Measurements from ENCODE around the gene CHD6.

Gene CHD6

GRCh38 chr20:41392871-41393704, 225.1 kb downstream of the CHD6 start:
- DNase-seq (ENCODE audit: low spot score), result no peak

- DNase-seq (ENCODE audit: low spot score), result no peak
Measured at GRCh38 chr20:41392295-41392694, 225.9 kb downstream of the CHD6 start.

DNA sequence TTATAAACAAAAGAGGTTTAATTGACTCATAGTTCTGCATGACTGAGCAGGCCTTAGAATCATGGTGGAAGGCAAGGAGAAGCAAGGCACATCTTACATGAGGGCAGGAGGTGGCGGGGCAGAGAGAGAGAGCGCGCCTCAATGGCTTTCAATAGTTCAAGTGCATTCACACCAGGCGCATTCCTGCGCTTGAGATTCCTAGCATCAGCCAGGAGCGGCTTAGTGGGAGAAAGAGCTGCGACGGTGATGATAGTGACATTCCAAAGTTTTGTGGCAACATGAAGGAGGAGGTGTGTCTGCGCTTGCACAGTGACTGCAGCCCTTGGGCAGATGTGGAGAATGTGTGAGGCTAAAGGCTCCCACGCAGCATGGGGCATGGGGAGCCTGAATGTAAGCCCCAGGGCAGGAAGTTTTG, 226.6 kb downstream of the CHD6 start:
- DNase-seq (ENCODE audit: low spot score), result no peak

DNA sequence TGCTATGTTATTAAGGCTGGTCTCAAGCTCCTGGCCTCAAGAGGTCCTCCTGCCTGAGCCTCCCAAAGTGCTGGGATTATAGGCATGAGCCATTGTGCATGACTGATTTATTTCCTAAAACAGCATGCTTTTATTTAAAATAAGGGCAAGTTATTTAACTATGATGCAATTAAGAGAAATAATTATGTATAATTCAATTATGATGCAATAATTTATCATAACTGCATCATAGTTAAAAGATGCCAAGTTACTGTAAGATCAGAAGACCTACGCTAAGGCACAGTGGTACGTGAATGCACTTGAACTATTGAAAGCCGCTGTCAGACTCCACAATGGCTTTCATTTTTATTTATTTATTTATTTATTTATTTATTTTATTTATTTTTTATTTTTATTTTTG, 227.3 kb downstream of the CHD6 start:
- DNase-seq (ENCODE audit: low spot score), result no peak

DNA sequence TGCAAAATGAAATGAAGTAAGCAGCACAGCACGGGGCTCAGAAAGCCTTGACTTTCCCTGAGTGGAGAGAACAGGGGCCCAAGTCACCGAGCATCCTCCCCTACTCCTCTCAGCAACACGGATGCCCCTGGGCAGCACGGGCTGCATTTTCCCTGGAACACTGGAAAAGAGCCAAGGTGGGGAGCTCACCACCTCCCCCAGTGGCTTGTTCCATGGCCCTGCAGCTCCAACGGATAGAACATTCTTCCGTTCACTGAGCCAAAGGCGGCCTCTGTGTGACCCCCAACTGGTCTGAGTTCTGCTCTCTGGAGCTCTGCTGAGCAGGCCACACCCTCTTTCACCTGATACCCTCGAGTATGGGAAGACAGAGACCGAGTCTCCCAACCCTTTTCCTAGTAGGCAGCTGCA, 230.7 kb downstream of the CHD6 start:
- DNase-seq (ENCODE audit: low spot score), result no peak

- DNase-seq (ENCODE audit: low spot score), result peak; percentile 62
Measured at GRCh38 chr20:41386502-41387427, 231.4 kb downstream of the CHD6 start.

- DNase-seq (ENCODE audit: low spot score), result no peak
Measured at GRCh38 chr20:41382791-41383305, 235.3 kb downstream of the CHD6 start.

DNA sequence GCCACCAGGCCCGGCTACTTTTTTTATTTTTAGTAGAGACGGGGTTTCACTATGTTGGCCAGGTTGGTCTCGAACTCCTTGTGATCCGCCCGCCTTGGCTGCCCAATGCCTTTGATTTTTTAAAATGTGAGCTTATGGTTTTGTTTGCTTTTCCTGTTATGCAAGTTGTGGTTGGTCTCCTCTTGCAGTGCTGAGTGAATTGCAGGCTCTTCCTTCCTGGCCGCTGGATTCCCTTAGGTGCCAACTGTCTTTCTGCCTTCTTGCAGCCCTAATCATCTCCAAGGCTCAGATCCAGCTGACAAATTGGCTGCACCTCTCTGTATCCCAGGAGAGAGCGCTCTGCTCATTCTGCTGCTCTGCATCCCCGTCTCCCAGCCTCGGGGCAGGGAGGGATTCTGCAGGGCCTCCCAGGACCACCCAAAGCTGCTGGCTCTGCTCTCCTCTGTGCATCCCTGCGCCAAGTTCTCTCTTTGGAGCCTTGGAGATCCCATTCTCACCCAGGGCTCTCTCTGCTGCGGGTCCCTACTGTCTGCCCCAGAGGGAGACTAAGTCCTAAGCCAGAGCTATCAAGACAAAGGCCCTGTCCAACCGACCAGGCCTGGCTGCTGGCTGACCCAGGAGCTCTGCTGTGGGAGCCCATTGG, 237.5 kb downstream of the CHD6 start:
- DNase-seq (ENCODE audit: low spot score), result no peak

DNA sequence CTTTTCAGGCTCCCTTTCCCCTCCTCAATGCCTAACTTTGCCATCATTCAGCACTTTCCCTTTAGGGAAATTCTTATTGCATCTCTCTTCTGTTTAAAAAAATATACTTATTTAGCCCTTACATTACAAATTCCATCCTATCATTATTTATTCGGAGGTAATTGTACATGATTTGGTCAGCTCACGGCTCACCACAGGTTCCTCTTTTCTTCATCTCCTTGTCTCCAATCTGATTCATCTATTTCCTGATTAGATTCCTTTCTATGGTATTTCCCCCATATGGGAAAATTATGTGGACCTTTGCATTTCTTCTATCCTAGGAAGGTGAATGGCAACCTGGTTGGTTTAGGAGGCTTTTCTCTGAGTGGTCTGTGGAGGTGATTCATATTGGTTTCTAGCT, 238.6 kb downstream of the CHD6 start:
- DNase-seq (ENCODE audit: low spot score), result no peak

- DNase-seq (ENCODE audit: low spot score), result no peak
Measured at GRCh38 chr20:41377275-41377674, 240.9 kb downstream of the CHD6 start.

DNA sequence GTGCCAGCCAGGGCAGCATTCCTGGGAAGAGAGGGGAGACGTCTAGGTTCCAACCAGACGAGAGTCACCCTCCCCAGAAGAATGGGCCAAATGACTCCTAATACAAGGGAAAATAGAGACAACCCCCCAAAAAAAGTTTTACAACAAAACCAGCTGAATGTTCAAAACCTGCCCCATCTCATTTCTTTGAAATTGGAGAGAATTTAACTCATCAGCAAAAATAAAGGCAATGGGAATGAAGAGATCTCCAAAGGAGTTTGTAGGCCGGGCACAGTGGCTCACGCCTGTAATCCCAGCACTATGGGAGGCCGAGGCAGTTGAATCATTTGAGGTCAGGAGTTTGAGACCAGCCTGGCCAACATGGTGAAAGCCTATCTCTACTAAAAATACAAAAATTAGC, 241.8 kb downstream of the CHD6 start:
- no peak for DNase-seq (ENCODE audit: low spot score)

- DNase-seq (ENCODE audit: low spot score), result no peak
Measured at GRCh38 chr20:41375846-41376245, 242.3 kb downstream of the CHD6 start.

- DNase-seq (ENCODE audit: low spot score), result no peak
Measured at GRCh38 chr20:41373931-41374920, 244.0 kb downstream of the CHD6 start.

- no peak for DNase-seq (ENCODE audit: low spot score)
Measured at GRCh38 chr20:41373251-41373783, 244.9 kb downstream of the CHD6 start.

GRCh38 chr20:41371371-41371770, 246.8 kb downstream of the CHD6 start:
- no peak for DNase-seq (ENCODE audit: low spot score)

GRCh38 chr20:41370176-41370575, 248.0 kb downstream of the CHD6 start:
- no peak for DNase-seq (ENCODE audit: low spot score)

DNA sequence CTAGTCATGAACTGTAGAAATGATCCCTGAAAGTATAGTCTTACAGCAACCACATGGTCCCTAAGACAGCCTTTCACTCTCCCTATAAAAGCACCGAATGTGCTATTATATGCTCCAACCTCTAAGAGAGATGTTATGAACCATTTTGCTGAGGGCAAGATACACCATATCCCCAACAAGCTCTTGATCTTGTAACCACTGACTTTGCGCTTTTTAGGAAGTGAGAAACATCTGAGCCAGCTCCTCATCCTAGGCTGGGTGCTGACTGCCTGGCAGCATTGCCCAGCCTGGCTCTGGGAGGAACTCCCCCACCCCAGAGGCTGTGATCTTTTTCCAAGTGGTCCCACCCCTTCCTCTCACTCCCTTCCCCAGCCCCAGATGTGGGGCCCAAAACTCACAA, 248.5 kb downstream of the CHD6 start:
- DNase-seq (ENCODE audit: low spot score), result no peak

DNA sequence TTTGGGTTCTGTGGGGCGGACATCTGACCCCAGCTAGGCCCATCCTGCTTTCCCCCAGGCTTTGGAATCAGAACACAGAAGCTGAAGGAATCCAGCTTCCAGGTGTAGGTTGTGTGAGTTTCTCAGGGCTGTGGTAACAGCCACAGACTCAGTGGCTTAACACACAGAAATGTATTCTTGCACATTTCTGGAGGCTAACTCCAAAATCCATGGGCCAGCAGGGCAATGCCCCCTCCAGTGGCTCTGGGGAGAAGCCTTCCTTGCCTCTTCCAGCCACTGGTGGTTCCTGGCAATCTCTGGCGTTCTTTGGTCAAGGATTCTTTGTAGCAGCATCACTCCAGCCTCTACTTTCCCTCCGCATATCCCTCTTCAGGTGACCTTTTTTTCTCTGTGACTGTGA, 250.2 kb downstream of the CHD6 start:
- DNase-seq (ENCODE audit: low spot score), result no peak

DNA sequence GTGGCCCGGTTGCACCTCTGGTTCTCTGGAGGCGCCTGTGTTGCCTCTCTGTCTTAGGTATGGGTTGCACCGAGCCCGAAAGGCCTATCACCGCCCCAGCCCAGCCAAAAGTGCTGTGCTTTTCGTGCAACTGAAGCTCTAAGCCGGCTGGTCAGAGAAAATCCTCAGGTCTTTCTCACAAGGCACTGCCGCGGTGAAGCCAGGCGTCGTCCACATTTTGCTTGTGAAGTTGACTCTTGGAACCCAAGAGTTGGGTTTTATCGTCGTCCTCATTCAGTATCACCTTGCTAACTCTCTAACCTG, 250.8 kb downstream of the CHD6 start:
- no peak for DNase-seq (ENCODE audit: low spot score)

DNA sequence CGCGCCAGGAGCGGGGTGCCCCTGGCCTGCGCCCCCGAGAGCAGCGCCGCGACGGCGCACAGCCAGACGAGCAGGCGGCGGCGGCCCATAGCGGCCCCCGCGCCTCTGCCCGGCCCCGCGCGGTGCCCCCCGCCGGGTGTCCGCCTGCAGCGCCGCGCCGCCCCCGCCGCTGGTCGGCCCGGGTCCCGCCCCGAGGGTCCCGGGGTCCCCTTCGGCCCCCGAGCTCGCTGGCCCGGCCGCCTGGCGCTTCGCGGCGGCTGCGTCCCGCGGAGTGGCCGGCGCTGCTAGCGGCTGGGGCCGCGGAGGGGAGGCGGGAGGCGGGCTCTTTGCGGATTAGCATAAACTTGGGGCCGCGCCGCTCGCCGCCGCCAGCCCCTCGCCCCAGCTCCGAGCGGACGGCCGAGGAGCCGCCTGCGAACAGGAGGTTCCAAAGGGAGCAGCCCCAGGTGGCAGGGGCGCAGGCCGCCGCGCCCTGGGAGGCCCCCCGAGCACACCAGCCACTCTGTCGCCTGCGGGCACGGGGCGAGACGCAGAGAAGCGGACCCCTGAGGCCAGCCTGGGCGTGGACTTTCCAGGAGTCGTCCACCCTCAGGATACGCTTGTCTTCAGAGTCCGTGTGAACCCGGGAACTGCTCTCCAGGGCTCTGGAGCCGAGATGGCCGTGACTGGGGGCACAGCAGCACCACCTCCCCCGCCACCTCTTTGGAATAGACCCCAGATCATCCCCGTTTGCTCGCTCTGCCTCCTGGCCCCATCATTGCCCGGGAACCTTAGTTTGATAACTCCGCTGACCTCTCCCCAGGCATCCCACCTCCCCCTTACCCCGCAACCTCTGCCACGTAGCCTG, 251.4 kb downstream of the CHD6 start, which contains the start of gene EMILIN3:
TSS of gene EMILIN3 (minus strand) at position 273 of the 847 bp plus-strand sequence. CDS start at position 89, 184 bp downstream.
- no peak for DNase-seq (ENCODE audit: low spot score)
